ENCODE measurements around the gene CLEC16A.

Gene CLEC16A

DNA sequence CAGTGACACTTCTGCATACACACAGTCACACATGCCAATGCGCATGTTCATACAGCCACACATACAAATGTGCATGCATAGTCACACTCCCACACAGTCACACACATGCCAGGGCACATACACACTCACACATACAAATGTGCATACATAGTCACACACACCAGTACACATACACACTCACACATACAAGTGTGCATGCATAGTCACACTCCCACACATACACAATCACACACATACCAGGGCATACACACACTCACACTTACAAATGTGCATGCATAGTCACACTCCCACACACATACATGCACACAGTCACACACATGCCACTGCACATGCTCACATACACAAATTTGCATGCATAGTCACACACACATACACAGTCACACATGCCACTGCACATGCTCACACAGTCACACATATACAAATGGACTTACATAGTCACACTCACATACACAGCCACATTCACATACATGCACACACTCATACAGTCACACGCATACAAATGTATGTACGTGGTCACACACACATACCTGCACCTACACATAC, 227.5 kb downstream of the CLEC16A start:
- H3K4me2 ChIP-seq = no peak overlapping the region
- no peaks in the 10 kb centered on the region for H3K4me1 ChIP-seq (ENCODE audit: low read depth, poor library complexity, severe bottlenecking)
- H3K27me3 ChIP-seq (ENCODE audit: insufficient read depth, low read depth) = no peaks in the 10 kb centered on the region
- no peaks in the 10 kb centered on the region for H3K79me2 ChIP-seq (ENCODE audit: insufficient read depth, low read depth)
- TF ChIP-seq CTCF (conservative IDR thresholded peaks at IDR 0.05; ENCODE audit: low read depth, low read length) = no peak
- H4K20me1 ChIP-seq (ENCODE audit: insufficient read depth) = no peaks in the 10 kb centered on the region
- H3K27ac ChIP-seq = no peak overlapping the region
- H3K4me3 ChIP-seq (IDR thresholded peaks at IDR 0.05; ENCODE audit: insufficient read depth, low read depth, low read length) = no peak overlapping the region
- H3K9ac ChIP-seq = no peak overlapping the region
- no peak overlapping the region for H2AFZ ChIP-seq (ENCODE audit: low read depth)
- no peaks in the 10 kb centered on the region for H3K36me3 ChIP-seq (ENCODE audit: insufficient read depth)

GRCh38 chr16:11173426-11173825, 229.1 kb downstream of the CLEC16A start:
- H3K36me3 ChIP-seq (ENCODE audit: insufficient read depth) = no peaks in the 10 kb centered on the region
- H3K27me3 ChIP-seq (ENCODE audit: insufficient read depth, low read depth) = no peaks in the 10 kb centered on the region
- no peak overlapping the region for H3K4me2 ChIP-seq

DNA sequence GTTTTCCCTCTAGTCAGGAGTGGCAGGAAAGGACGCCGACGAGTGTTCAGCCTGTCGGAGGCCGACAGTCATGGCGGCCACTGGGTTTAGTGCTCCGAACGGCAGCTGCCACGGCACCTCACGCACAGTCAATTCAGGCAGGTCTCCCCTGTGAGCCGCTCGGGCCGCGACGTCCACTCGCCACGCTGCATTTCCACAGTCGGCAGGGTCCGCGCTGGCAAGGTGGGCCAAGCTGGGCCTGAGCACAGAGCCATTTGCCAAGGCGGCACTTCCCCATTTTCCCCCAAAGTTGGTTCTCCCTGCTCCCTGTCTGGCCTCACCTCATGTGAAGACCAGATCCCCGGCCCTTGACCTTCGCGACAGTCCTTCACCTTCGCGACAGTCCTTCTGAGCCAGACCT, 229.8 kb downstream of the CLEC16A start:
- no peaks in the 10 kb centered on the region for H3K79me2 ChIP-seq (ENCODE audit: insufficient read depth, low read depth)
- H3K27me3 ChIP-seq (ENCODE audit: insufficient read depth, low read depth) = no peaks in the 10 kb centered on the region
- H3K9ac ChIP-seq = no peak overlapping the region
- peaks cover 4% of the 10 kb centered on the region for H3K4me1 ChIP-seq (ENCODE audit: low read depth, poor library complexity, severe bottlenecking)
- no peak overlapping the region for H3K4me3 ChIP-seq (IDR thresholded peaks at IDR 0.05; ENCODE audit: insufficient read depth, low read depth, low read length)
- no peak overlapping the region for H2AFZ ChIP-seq (ENCODE audit: low read depth)
- H3K36me3 ChIP-seq (ENCODE audit: insufficient read depth) = no peaks in the 10 kb centered on the region
- TF ChIP-seq CTCF (conservative IDR thresholded peaks at IDR 0.05; ENCODE audit: low read depth, low read length) = no peak
- H3K27ac ChIP-seq = no peak overlapping the region
- H3K4me2 ChIP-seq = no peak overlapping the region
- no peaks in the 10 kb centered on the region for H4K20me1 ChIP-seq (ENCODE audit: insufficient read depth)

More at GRCh38 chr16:11173426-11173825, 229.1 kb downstream of the CLEC16A start:
- H3K4me1 ChIP-seq (ENCODE audit: low read depth, poor library complexity, severe bottlenecking) = peaks cover 4% of the 10 kb centered on the region
- H3K79me2 ChIP-seq (ENCODE audit: insufficient read depth, low read depth) = no peaks in the 10 kb centered on the region
- H3K27ac ChIP-seq = no peak overlapping the region
- no peak overlapping the region for H3K9ac ChIP-seq
- no peak overlapping the region for H3K4me3 ChIP-seq (IDR thresholded peaks at IDR 0.05; ENCODE audit: insufficient read depth, low read depth, low read length)
- TF ChIP-seq CTCF (conservative IDR thresholded peaks at IDR 0.05; ENCODE audit: low read depth, low read length) = no peak
- no peaks in the 10 kb centered on the region for H4K20me1 ChIP-seq (ENCODE audit: insufficient read depth)
- H2AFZ ChIP-seq (ENCODE audit: low read depth) = no peak overlapping the region

DNA sequence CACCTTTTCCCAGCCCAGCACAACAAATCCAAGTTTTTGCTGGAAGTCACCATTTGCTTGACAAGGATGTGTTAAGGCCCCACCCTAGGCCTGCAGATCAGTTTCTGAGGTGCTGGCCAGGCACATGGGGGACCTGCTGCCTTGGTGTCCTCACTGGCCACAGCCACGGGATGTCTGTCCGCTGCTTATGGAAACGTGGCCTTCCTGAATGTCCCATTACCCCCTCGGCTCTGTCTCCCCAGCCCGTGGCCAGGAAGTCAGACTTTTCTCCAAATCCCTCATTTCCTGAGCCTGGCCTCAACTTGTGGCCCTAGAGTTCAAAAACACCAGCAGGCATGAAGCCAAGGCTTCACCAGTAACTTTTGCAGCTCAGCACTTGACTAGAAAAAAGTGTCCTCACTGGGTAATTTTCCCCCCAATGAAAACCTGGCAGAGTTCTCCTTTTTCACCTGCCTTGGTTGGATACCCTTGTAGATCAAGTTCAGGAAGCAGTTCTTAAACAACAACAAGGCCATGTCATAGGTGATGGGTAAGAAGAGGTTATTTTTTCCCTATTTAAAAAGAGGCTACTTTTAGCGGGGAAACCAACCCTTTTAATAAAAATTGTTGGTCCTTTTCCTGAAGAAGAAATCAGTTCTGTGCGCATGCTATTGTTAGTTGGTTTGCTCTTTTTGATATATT, 230.9 kb downstream of the CLEC16A start:
- TF ChIP-seq CTCF (conservative IDR thresholded peaks at IDR 0.05; ENCODE audit: low read depth, low read length) = no peak

More for the DNA sequence above, 230.9 kb downstream of the CLEC16A start:
- no peaks in the 10 kb centered on the region for H4K20me1 ChIP-seq (ENCODE audit: insufficient read depth)
- H3K4me3 ChIP-seq (IDR thresholded peaks at IDR 0.05; ENCODE audit: insufficient read depth, low read depth, low read length) = no peak overlapping the region
- H3K9ac ChIP-seq = no peak overlapping the region
- no peaks in the 10 kb centered on the region for H3K79me2 ChIP-seq (ENCODE audit: insufficient read depth, low read depth)
- no peak overlapping the region for H3K27ac ChIP-seq
- H2AFZ ChIP-seq (ENCODE audit: low read depth) = no peak overlapping the region
- peaks cover 4% of the 10 kb centered on the region for H3K4me1 ChIP-seq (ENCODE audit: low read depth, poor library complexity, severe bottlenecking)
- no peaks in the 10 kb centered on the region for H3K27me3 ChIP-seq (ENCODE audit: insufficient read depth, low read depth)
- H3K4me2 ChIP-seq = no peak overlapping the region
- no peaks in the 10 kb centered on the region for H3K36me3 ChIP-seq (ENCODE audit: insufficient read depth)
